ENCODE data around the gene METAP1D.
"Not testable (repeated sequence)": the region's sequence is repeated elsewhere in the genome, so short reads cannot be mapped to it uniquely, and the experiment has no call there.

DNA sequence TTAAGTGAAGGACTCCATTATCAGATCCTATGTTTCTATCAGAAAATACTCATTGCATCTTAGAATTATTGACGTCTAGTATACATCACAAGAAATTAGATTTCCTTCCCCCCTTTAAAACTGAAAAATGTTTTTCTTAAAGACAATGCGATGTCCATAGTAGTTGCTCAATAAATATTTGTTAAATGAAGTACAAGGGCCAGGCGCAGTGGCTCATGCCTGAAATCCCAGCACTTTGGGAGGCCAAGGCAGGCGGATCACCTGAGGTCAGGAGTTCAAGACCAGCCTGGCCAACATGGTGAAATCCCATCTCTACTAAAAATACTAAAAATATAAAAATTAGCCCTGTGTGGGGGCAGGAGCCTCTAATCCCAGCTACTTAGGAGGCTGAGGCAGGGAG lies 68.2 kb downstream of the METAP1D start:
- TF ChIP-seq, protein P1, sequence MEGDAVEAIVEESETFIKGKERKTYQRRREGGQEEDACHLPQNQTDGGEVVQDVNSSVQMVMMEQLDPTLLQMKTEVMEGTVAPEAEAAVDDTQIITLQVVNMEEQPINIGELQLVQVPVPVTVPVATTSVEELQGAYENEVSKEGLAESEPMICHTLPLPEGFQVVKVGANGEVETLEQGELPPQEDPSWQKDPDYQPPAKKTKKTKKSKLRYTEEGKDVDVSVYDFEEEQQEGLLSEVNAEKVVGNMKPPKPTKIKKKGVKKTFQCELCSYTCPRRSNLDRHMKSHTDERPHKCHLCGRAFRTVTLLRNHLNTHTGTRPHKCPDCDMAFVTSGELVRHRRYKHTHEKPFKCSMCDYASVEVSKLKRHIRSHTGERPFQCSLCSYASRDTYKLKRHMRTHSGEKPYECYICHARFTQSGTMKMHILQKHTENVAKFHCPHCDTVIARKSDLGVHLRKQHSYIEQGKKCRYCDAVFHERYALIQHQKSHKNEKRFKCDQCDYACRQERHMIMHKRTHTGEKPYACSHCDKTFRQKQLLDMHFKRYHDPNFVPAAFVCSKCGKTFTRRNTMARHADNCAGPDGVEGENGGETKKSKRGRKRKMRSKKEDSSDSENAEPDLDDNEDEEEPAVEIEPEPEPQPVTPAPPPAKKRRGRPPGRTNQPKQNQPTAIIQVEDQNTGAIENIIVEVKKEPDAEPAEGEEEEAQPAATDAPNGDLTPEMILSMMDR (IDR thresholded peaks at IDR 0.05) = not testable (repeated sequence)
- TF ChIP-seq POLR2A, POLR2AphosphoS5, EP300 (IDR thresholded peaks at IDR 0.05): not testable (repeated sequence)
